ENCODE data around the gene GAA. TPM values are rescaled to one million over a fixed set of nuclear protein-coding genes. Genes with fewer than 3 reads are reported as not detected.

GAA gene
- total and polyA plus RNA-seq, 2 of the 13 experiments (the other 11 are each of a cell fraction or from before 2014, with no cell fraction given): 21.6 to 36.4 TPM

GRCh38 chr17:80068301-80069222 lies 32.8 kb upstream of the GAA start (continued):
- TF ChIP-seq ZNF382 (CRISPR knock-in tag; IDR thresholded peaks at IDR 0.05; ENCODE audit: borderline replicate concordance) (no peak), IRF1 (CRISPR knock-in tag; IDR thresholded peaks at IDR 0.05; ENCODE audit: low read depth) (no peak), PAWR (CRISPR knock-in tag; IDR thresholded peaks at IDR 0.05; ENCODE audit: borderline replicate concordance) (no peak), ZNF562 (CRISPR knock-in tag; IDR thresholded peaks at IDR 0.05; ENCODE audit: borderline replicate concordance) (no peak), ZNF747 (CRISPR knock-in tag; IDR thresholded peaks at IDR 0.05; ENCODE audit: borderline replicate concordance) (no peak; the same call in 1 of the 2 replicates), MYPOP (CRISPR knock-in tag; IDR thresholded peaks at IDR 0.05) (peak; percentile 34; the same call in 1 of the 2 replicates), ARNT (IDR thresholded peaks at IDR 0.05) (no peak), FLYWCH1 (CRISPR knock-in tag; IDR thresholded peaks at IDR 0.05) (no peak), RNF219 (CRISPR knock-in tag; IDR thresholded peaks at IDR 0.05) (no peak), PHF20 (CRISPR knock-in tag; IDR thresholded peaks at IDR 0.05) (no peak), POGZ (CRISPR knock-in tag; IDR thresholded peaks at IDR 0.05) (0 out of 2 replicates have a peak, but pooled peaks have one; percentile 2), ZSCAN29 (CRISPR knock-in tag; conservative IDR thresholded peaks at IDR 0.05) (peak; percentile 83; the same call in 1 of the 2 replicates), PREB (CRISPR knock-in tag; IDR thresholded peaks at IDR 0.05) (no peak), HCFC1 (IDR thresholded peaks at IDR 0.05; ENCODE audit: low read depth, low read length) (no peak)
- TF ChIP-seq, protein P1, sequence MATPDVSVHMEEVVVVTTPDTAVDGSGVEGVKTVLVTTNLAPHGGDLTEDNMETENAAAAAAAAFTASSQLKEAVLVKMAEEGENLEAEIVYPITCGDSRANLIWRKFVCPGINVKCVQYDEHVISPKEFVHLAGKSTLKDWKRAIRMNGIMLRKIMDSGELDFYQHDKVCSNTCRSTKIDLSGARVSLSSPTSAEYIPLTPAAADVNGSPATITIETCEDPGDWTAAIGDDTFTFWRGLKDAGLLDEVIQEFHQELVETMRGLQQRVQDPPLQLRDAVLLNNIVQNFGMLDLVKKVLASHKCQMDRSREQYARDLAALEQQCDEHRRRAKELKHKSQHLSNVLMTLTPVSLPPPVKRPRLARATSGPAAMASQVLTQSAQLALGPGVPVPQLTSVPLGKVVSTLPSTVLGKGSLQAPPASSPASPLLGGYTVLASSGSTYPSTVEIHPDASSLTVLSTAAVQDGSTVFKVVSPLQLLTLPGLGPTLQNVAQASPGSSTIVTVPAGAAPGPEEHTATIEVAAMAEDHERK (CRISPR knock-in tag; IDR thresholded peaks at IDR 0.05; ENCODE audit: low read depth): no peak
- TF ChIP-seq, protein P2, sequence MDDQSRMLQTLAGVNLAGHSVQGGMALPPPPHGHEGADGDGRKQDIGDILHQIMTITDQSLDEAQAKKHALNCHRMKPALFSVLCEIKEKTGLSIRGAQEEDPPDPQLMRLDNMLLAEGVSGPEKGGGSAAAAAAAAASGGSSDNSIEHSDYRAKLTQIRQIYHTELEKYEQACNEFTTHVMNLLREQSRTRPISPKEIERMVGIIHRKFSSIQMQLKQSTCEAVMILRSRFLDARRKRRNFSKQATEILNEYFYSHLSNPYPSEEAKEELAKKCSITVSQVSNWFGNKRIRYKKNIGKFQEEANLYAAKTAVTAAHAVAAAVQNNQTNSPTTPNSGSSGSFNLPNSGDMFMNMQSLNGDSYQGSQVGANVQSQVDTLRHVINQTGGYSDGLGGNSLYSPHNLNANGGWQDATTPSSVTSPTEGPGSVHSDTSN (CRISPR knock-in tag; IDR thresholded peaks at IDR 0.05; ENCODE audit: borderline replicate concordance): no peak
- TF ChIP-seq, protein P3, sequence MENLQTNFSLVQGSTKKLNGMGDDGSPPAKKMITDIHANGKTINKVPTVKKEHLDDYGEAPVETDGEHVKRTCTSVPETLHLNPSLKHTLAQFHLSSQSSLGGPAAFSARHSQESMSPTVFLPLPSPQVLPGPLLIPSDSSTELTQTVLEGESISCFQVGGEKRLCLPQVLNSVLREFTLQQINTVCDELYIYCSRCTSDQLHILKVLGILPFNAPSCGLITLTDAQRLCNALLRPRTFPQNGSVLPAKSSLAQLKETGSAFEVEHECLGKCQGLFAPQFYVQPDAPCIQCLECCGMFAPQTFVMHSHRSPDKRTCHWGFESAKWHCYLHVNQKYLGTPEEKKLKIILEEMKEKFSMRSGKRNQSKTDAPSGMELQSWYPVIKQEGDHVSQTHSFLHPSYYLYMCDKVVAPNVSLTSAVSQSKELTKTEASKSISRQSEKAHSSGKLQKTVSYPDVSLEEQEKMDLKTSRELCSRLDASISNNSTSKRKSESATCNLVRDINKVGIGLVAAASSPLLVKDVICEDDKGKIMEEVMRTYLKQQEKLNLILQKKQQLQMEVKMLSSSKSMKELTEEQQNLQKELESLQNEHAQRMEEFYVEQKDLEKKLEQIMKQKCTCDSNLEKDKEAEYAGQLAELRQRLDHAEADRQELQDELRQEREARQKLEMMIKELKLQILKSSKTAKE (CRISPR knock-in tag; IDR thresholded peaks at IDR 0.05; ENCODE audit: borderline replicate concordance): peak; percentile 97

Measured in HepG2 (cell line).